T47D (cell line): ENCODE results near the gene ATXN7L3.
A peak's percentile ranks its signal among the peaks of the same experiment; 100 is the strongest.

Experiments
- DNase-seq, 2 experiments: peaks; one replicate each; pipeline versions ENCODE4 v3.0.0 to v3.0.0-alpha.2; 2011 to 2012; ENCODE audit warnings: low read depth in 1 of 2, low spot score in 1 of 2
- JUND ChIP-seq: IDR thresholded peaks from 2 replicates; pipeline ENCODE4 v1.6.1; 2012; ENCODE audit warnings: low read depth
- in situ Hi-C: cut with HindIII; loops from 2 replicates; pipeline ENCODE4 v1.10.0; 2016; ENCODE audit warnings: low sequenced_read_pairs, low pct_unique_long_range_greater_than_20kb

ATXN7L3 gene

GRCh38 chr17:44203731-44204440 is 4.2 kb upstream of the ATXN7L3 start:
- peak in 1 of 2 experiments; percentile 59 for DNase-seq
- TF ChIP-seq JUND, result no peak
- in situ Hi-C loops, result no loop called here

GRCh38 chr17:44202756-44203155 is 3.1 kb upstream of the ATXN7L3 start:
- DNase-seq, result no peak
- TF ChIP-seq JUND, result no peak
- in situ Hi-C loops, result no loop called here

- in situ Hi-C loops, result no loop called here
- DNase-seq, result no peak
- no peak for TF ChIP-seq JUND
These were observed 933 bp upstream of the ATXN7L3 start for GRCh38 chr17:44200478-44201155.

GRCh38 chr17:44198721-44199552 is 747 bp downstream of the ATXN7L3 start:
- DNase-seq, result peak; percentile 79 to 86
- in situ Hi-C loops, result no loop called here
- no peak for TF ChIP-seq JUND

GRCh38 chr17:44197980-44198720 is 1.5 kb downstream of the ATXN7L3 start:
- peak; percentile 69 to 84 for DNase-seq
- TF ChIP-seq JUND, result no peak
- in situ Hi-C loops, result no loop called here

- DNase-seq, result no peak
- in situ Hi-C loops, result no loop called here
- TF ChIP-seq JUND, result no peak
These were observed 2.6 kb downstream of the ATXN7L3 start for GRCh38 chr17:44197107-44197506.

GRCh38 chr17:44193326-44194084 is 6.2 kb downstream of the ATXN7L3 start:
- no peak for DNase-seq
- TF ChIP-seq JUND, result no peak
- in situ Hi-C loops, result no loop called here

- no peak for TF ChIP-seq JUND
- no peak for DNase-seq
- in situ Hi-C loops, result no loop called here
These were observed 6.9 kb downstream of the ATXN7L3 start for GRCh38 chr17:44192750-44193149.

GRCh38 chr17:44191941-44192496 is 7.7 kb downstream of the ATXN7L3 start:
- in situ Hi-C loops, result no loop called here
- TF ChIP-seq JUND, result peak; percentile 24; the same call in 1 of the 2 replicates
- peak in 1 of 2 experiments; percentile 78 for DNase-seq

- TF ChIP-seq JUND, result no peak
- in situ Hi-C loops, result no loop called here
- no peak for DNase-seq
These were observed 8.3 kb downstream of the ATXN7L3 start for GRCh38 chr17:44191369-44191768.

GRCh38 chr17:44190481-44190880 is 9.2 kb downstream of the ATXN7L3 start:
- no peak for TF ChIP-seq JUND
- DNase-seq, result no peak
- in situ Hi-C loops, result no loop called here
